SU-DHL-6 (cell line): ENCODE data around the gene ULK1.

Source experiments
- H2AFZ ChIP-seq: fragments of 200-600 bp; sonication (generic); 2 replicates; pipeline ENCODE4 v1.6.1; 2014; ENCODE audit warnings: low read depth, mild to moderate bottlenecking, moderate library complexity, mixed read lengths, antibody characterized with exemption, low read length; ENCODE audit not compliant: severe bottlenecking
- H3F3A ChIP-seq: fragments of 200-600 bp; shearing (Covaris generic); 2 replicates; pipeline ENCODE4 v1.6.0; 2016; ENCODE audit warnings: antibody characterized with exemption, mild to moderate bottlenecking; ENCODE audit not compliant: insufficient read depth
- H3K27ac ChIP-seq: fragments of 200-600 bp; sonication (generic); 2 replicates; pipeline ENCODE4 v1.5.1; 2016; ENCODE audit warnings: low read depth, mild to moderate bottlenecking, low read length, moderate library complexity, mixed read lengths
- H3K27me3 ChIP-seq: fragments of 200-600 bp; sonication (generic), shearing (Covaris generic); 2 replicates; pipeline ENCODE4 v1.6.0; 2014; ENCODE audit warnings: mild to moderate bottlenecking, low read length
- H3K36me3 ChIP-seq: fragments of 200-600 bp; sonication (generic); 2 replicates; pipeline ENCODE4 v1.6.1; 2014; ENCODE audit warnings: mild to moderate bottlenecking, low read length, mixed read lengths
- H3K4me2 ChIP-seq: fragments of 300-600, 200-600 bp; shearing (Covaris generic), sonication (generic); 2 replicates; pipeline ENCODE4 v1.6.0; 2014; ENCODE audit warnings: low read length, low read depth, mild to moderate bottlenecking; ENCODE audit not compliant: poor library complexity, severe bottlenecking
- H3K4me3 ChIP-seq: fragments of 200-600 bp; sonication (generic); 2 replicates; pipeline ENCODE4 v1.5.1; 2014; ENCODE audit warnings: antibody characterized with exemption, low read length, mild to moderate bottlenecking, mixed read lengths; ENCODE audit not compliant: insufficient read depth, poor library complexity, severe bottlenecking
- H3K79me2 ChIP-seq: fragments of 200-600 bp; sonication (generic); 2 replicates; pipeline ENCODE4 v1.6.1; 2014; ENCODE audit warnings: mild to moderate bottlenecking, low read length, moderate library complexity; ENCODE audit not compliant: insufficient read depth
- H3K9ac ChIP-seq: fragments of 200-600 bp; sonication (generic); 2 replicates; pipeline ENCODE4 v1.7.0; 2014; ENCODE audit warnings: mild to moderate bottlenecking, low read length
- H3K9me2 ChIP-seq: fragments of 200-600 bp; sonication (generic); replicated peaks from 2 replicates; pipeline ENCODE4 v1.6.1; 2014; ENCODE audit warnings: low read length; ENCODE audit not compliant: insufficient read depth
- H3K9me3 ChIP-seq: fragments of 200-600 bp; sonication (generic); 2 replicates; pipeline ENCODE4 v1.6.1; 2014; ENCODE audit warnings: low read length, mixed read lengths; ENCODE audit not compliant: insufficient read depth
- H4K20me1 ChIP-seq: fragments of 200-600 bp; sonication (generic); 2 replicates; pipeline ENCODE4 v1.6.1; 2014; ENCODE audit warnings: low read depth, mild to moderate bottlenecking, antibody characterized with exemption, low read length, moderate library complexity, mixed read lengths
- EZH2phosphoT487 ChIP-seq: fragments of 200-600 bp; sonication (generic), shearing (Covaris generic); conservative IDR thresholded peaks from 2 replicates; pipeline ENCODE4 v1.6.1; 2018; ENCODE audit warnings: mild to moderate bottlenecking, antibody characterized with exemption, low read length, moderate library complexity, mixed read lengths
- TF ChIP-seq, protein P1 (sequence below): fragments of 200-600 bp; sonication (generic); IDR thresholded peaks from one replicate; pipeline ENCODE4 v1.5.1; 2017; ENCODE audit warnings: antibody characterized with exemption, mild to moderate bottlenecking, low read length, moderate library complexity; ENCODE audit not compliant: insufficient read depth, poor library complexity, severe bottlenecking

The ULK1 gene

DNA sequence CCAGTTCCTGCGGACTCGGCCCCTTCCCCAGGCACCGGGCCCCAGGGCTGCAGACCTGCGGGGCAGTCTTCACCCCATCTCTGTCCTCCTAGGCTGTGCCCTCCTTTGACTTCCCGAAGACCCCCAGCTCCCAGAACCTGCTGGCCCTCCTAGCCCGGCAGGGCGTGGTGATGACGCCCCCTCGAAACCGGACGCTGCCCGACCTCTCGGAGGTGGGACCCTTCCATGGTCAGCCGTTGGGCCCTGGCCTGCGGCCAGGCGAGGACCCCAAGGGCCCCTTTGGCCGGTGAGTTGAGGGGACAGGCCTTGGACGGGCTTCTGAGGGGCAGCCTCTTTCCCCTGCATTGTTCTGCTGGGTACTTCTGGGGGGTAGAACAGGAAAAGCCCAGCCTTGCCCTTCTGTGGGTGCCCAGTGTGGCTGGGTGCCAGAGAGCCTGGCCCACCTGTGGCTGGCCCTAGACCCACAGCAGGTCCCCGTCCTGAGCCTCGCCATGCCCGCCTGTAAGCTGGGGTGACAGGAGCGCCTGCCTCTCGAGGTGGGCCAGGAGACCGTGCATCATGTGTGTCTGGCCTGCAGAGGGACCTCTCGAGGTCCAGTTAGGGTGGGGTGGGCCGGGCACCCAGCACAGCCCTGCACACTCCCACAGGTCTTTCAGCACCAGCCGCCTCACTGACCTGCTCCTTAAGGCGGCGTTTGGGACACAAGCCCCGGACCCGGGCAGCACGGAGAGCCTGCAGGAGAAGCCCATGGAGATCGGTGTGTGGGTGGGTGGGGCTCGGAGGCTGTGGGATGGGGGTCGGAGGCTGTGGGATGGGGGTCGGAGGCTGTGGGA is 22.1 kb downstream of the ULK1 start:
- Histone ChIP-seq H3K9ac (no peak overlapping the region), H3K79me2 (no peaks in the 10 kb centered on the region), H3K27ac (no peak overlapping the region), H3K36me3 (no peaks in the 10 kb centered on the region), H3K27me3 (no peaks in the 10 kb centered on the region), H3K9me2 (no peaks in the 10 kb centered on the region), H3K4me2 (no peak overlapping the region), H3F3A (no peaks in the 10 kb centered on the region), H3K9me3 (no peaks in the 10 kb centered on the region), H3K4me3 (no peak overlapping the region), H2AFZ (no peak overlapping the region), H4K20me1 (no peaks in the 10 kb centered on the region)
- TF ChIP-seq EZH2phosphoT487: no peak
- TF ChIP-seq, protein P1, sequence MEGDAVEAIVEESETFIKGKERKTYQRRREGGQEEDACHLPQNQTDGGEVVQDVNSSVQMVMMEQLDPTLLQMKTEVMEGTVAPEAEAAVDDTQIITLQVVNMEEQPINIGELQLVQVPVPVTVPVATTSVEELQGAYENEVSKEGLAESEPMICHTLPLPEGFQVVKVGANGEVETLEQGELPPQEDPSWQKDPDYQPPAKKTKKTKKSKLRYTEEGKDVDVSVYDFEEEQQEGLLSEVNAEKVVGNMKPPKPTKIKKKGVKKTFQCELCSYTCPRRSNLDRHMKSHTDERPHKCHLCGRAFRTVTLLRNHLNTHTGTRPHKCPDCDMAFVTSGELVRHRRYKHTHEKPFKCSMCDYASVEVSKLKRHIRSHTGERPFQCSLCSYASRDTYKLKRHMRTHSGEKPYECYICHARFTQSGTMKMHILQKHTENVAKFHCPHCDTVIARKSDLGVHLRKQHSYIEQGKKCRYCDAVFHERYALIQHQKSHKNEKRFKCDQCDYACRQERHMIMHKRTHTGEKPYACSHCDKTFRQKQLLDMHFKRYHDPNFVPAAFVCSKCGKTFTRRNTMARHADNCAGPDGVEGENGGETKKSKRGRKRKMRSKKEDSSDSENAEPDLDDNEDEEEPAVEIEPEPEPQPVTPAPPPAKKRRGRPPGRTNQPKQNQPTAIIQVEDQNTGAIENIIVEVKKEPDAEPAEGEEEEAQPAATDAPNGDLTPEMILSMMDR: no peak

DNA sequence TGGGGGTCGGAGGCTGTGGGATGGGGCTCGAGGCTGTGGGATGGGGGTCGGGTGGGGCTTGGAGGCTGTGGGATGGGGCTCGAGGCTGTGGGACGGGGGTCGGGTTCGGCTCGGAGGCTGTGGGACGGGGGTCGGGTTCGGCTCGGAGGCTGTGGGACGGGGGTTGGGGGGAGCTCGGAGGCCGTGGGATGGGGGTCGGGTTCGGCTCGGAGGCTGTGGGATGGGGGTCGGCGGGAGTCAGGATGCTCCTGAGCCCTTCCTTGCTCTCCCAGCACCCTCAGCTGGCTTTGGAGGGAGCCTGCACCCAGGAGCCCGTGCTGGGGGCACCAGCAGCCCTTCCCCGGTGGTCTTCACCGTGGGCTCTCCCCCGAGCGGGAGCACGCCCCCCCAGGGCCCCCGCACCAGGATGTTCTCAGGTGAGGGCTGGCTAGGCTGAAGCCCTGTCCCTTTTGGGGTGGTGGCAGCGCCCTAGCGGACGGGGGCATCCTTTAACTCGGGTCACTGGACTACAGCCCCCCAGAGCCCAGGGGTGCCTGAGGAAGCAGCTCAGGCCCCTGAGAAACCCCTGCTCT is 22.8 kb downstream of the ULK1 start:
- Histone ChIP-seq H3K4me2 (no peak overlapping the region), H3K9me3 (no peaks in the 10 kb centered on the region), H2AFZ (no peak overlapping the region), H3K27me3 (no peaks in the 10 kb centered on the region), H3F3A (no peaks in the 10 kb centered on the region), H3K36me3 (no peaks in the 10 kb centered on the region), H4K20me1 (no peaks in the 10 kb centered on the region), H3K4me3 (no peak overlapping the region), H3K9me2 (no peaks in the 10 kb centered on the region), H3K9ac (no peak overlapping the region), H3K79me2 (no peaks in the 10 kb centered on the region), H3K27ac (no peak overlapping the region)
- TF ChIP-seq EZH2phosphoT487: no peak
- TF ChIP-seq, protein P1: no peak

DNA sequence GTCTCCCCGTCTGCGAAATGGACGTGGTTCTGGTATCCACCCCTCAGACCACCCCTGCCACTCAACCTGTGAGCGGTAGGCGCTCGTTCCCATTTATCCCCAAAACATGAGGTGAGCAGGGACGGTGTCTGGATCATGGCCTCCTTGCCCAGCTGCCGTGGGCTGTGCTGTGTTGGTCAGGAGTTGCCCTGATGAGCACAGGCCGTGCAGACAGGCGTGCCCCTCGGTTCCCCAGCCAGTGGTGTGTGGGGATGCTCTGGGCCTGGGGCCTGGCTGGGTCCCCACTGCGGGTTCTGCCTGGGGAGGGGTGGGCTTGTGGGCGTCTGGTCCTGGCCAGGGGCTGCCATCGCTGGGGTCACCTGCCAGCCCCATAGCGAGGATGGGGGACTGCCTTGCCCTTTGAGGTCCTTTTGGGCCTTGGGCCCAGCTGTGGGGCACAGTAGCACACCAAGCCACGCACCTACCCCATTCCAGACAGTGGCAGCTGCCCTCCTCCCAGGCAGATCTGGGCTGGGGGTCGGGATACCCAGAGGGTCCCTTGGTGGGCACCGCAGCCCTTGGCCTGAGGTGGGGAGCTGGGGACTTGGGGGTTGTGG is 23.4 kb downstream of the ULK1 start:
- Histone ChIP-seq H2AFZ (no peak overlapping the region), H4K20me1 (0 out of 2 replicates have a peak, but pooled peaks cover 4% of the 10 kb centered on the region), H3K27me3 (no peaks in the 10 kb centered on the region), H3K27ac (no peak overlapping the region), H3K9ac (no peak overlapping the region), H3K36me3 (no peaks in the 10 kb centered on the region), H3K4me3 (no peak overlapping the region), H3K9me3 (no peaks in the 10 kb centered on the region), H3K9me2 (no peaks in the 10 kb centered on the region), H3K4me2 (no peak overlapping the region), H3F3A (no peaks in the 10 kb centered on the region), H3K79me2 (no peaks in the 10 kb centered on the region)
- no peak for TF ChIP-seq EZH2phosphoT487
- TF ChIP-seq, protein P1: no peak
